ENCODE results near the gene IGSF3.

DNA sequence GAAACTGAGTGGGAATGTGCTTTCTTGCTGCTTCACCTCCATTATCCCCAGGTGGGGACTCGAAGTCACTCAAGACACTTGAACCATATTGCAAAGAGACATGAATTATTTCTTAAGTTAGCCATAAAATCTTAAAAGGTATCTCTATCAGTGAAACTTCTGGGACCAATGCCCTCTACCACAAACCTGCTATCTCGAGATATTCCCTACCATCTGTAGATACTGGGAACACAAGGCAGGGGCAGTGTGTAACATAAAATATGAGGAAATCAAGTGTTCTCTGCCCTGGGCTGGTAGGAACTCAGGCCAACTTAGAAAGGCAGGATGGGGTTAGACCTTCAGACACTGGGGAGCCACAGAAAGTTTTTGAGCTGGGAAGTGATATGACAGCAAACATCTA, 95.4 kb downstream of the IGSF3 start:
- TF ChIP-seq ZNF274 (IDR thresholded peaks at IDR 0.05; ENCODE audit: low read depth, low read length) (no peak), SUZ12 (IDR thresholded peaks at IDR 0.05; ENCODE audit: extremely low read depth, insufficient read depth, insufficient read length) (no peak)

Data from NT2/D1 (cell line).